H1 (cell line): ENCODE results near the gene MBNL1. TPM values are rescaled to one million over a fixed set of nuclear protein-coding genes. Genes with fewer than 3 reads are reported as not detected.

ENCODE experiments used
- CEBPB ChIP-seq: IDR thresholded peaks from 2 replicates; pipeline ENCODE4 v1.6.1; 2012; ENCODE audit warnings: low read depth, low read length
- EZH2 ChIP-seq: fragments of 200-600 bp; sonication (generic); IDR thresholded peaks from 2 replicates; pipeline ENCODE4 v1.7.1; 2012; ENCODE audit warnings: low read depth, mild to moderate bottlenecking, moderate library complexity, low read length, inconsistent platforms; ENCODE audit not compliant: severe bottlenecking
- JUND ChIP-seq: IDR thresholded peaks from 2 replicates; pipeline ENCODE4 v1.6.1; 2011; ENCODE audit warnings: mild to moderate bottlenecking, improper control_type of control experiment, low read length
- NANOG ChIP-seq: IDR thresholded peaks from 2 replicates; pipeline ENCODE4 v1.6.1; 2011; ENCODE audit warnings: low read length, low read depth, mild to moderate bottlenecking, inconsistent platforms; ENCODE audit not compliant: insufficient read depth, poor library complexity, severe bottlenecking
- RAD21 ChIP-seq, 2 experiments: IDR thresholded peaks in 1 of 2; conservative IDR thresholded peaks in 1 of 2; 2 replicates each; pipeline ENCODE4 v1.6.1; 2011; ENCODE audit warnings: low read depth in 2 of 2, low read length in 2 of 2, improper control_type of control experiment in 1 of 2, inconsistent platforms in 1 of 2, mild to moderate bottlenecking in 1 of 2, moderate library complexity in 1 of 2
- SIN3A ChIP-seq, 2 experiments: IDR thresholded peaks in 1 of 2; conservative IDR thresholded peaks in 1 of 2; 2 replicates each; pipeline ENCODE4 v1.6.1; 2011 to 2012; ENCODE audit warnings: low read length in 2 of 2, improper control_type of control experiment in 1 of 2, low read depth in 1 of 2, mild to moderate bottlenecking in 1 of 2
- SP1 ChIP-seq: IDR thresholded peaks from 2 replicates; pipeline ENCODE4 v1.6.1; 2011; ENCODE audit warnings: low read depth, low read length
- TBP ChIP-seq: IDR thresholded peaks from 2 replicates; pipeline ENCODE4 v1.6.1; 2011; ENCODE audit warnings: low read depth, low read length, improper control_type of control experiment
- TEAD4 ChIP-seq: IDR thresholded peaks from 2 replicates; pipeline ENCODE4 v1.6.1; 2012; ENCODE audit warnings: low read depth, low read length, inconsistent platforms, mixed read lengths
- polyA plus RNA-seq, 7 experiments: library from polyadenylated mRNA; depleted of rRNA in 3 of 7; stranded (reverse) in 5 of 7; unstranded in 2 of 7; fragments of >200 nt in 5 of 7; fragments of 200-250 nt in 2 of 7; gene quantifications; 1 replicate in 5 of 7; 2 replicates in 1 of 7; 4 replicates in 1 of 7; pipeline versions ENCODE4 v1.2.1 to v1.2.3, GENCODE V29; 2011 to 2013; ENCODE audit warnings: missing spikeins in 2 of 7, mixed read lengths in 2 of 7
- total RNA-seq: library from RNA; stranded (reverse); fragmentation: NEBNext Ultra II Directional; extraction: Animal tissue kit (Norgen Biotek cat#: 25700); gene quantifications from 2 replicates; pipeline ENCODE4 v1.2.1, GENCODE V29; 2021
- TF ChIP-seq, protein P1 (sequence below): fragments of 300-600 bp; sonication (generic); IDR thresholded peaks from 2 replicates; pipeline ENCODE4 v1.7.1; 2012; ENCODE audit warnings: low read length, moderate library complexity, mild to moderate bottlenecking, inconsistent platforms; ENCODE audit not compliant: insufficient replicate concordance
- TF ChIP-seq, protein P2 (sequence below): IDR thresholded peaks from 2 replicates; pipeline ENCODE4 v1.6.1; 2011; ENCODE audit warnings: low read depth, mild to moderate bottlenecking, low read length; ENCODE audit not compliant: insufficient read depth

The MBNL1 gene
- total and polyA plus RNA-seq, 2 of the 8 experiments (the other 6 are each of a cell fraction or from before 2014, with no cell fraction given): 5.0 to 16.4 TPM

DNA sequence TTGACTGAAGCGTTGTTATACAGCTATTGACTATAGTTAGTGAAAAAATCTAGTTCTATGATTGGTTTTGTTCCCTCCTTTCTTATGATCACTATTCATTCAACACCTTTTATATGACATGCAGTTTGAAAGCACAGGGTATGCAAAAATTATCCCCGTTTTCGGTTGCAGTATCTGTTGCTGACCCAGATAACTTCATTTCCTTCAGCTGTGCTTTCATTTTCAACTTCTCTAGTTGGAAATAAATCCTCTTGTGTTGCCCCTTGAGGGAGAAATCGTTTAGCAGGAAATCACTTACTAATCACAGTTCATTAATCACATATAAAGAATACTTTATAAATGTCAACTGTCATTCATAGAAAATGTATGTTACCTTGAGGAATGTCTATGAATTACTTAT is 55.1 kb downstream of the MBNL1 start (continued):
- TF ChIP-seq, protein P1, sequence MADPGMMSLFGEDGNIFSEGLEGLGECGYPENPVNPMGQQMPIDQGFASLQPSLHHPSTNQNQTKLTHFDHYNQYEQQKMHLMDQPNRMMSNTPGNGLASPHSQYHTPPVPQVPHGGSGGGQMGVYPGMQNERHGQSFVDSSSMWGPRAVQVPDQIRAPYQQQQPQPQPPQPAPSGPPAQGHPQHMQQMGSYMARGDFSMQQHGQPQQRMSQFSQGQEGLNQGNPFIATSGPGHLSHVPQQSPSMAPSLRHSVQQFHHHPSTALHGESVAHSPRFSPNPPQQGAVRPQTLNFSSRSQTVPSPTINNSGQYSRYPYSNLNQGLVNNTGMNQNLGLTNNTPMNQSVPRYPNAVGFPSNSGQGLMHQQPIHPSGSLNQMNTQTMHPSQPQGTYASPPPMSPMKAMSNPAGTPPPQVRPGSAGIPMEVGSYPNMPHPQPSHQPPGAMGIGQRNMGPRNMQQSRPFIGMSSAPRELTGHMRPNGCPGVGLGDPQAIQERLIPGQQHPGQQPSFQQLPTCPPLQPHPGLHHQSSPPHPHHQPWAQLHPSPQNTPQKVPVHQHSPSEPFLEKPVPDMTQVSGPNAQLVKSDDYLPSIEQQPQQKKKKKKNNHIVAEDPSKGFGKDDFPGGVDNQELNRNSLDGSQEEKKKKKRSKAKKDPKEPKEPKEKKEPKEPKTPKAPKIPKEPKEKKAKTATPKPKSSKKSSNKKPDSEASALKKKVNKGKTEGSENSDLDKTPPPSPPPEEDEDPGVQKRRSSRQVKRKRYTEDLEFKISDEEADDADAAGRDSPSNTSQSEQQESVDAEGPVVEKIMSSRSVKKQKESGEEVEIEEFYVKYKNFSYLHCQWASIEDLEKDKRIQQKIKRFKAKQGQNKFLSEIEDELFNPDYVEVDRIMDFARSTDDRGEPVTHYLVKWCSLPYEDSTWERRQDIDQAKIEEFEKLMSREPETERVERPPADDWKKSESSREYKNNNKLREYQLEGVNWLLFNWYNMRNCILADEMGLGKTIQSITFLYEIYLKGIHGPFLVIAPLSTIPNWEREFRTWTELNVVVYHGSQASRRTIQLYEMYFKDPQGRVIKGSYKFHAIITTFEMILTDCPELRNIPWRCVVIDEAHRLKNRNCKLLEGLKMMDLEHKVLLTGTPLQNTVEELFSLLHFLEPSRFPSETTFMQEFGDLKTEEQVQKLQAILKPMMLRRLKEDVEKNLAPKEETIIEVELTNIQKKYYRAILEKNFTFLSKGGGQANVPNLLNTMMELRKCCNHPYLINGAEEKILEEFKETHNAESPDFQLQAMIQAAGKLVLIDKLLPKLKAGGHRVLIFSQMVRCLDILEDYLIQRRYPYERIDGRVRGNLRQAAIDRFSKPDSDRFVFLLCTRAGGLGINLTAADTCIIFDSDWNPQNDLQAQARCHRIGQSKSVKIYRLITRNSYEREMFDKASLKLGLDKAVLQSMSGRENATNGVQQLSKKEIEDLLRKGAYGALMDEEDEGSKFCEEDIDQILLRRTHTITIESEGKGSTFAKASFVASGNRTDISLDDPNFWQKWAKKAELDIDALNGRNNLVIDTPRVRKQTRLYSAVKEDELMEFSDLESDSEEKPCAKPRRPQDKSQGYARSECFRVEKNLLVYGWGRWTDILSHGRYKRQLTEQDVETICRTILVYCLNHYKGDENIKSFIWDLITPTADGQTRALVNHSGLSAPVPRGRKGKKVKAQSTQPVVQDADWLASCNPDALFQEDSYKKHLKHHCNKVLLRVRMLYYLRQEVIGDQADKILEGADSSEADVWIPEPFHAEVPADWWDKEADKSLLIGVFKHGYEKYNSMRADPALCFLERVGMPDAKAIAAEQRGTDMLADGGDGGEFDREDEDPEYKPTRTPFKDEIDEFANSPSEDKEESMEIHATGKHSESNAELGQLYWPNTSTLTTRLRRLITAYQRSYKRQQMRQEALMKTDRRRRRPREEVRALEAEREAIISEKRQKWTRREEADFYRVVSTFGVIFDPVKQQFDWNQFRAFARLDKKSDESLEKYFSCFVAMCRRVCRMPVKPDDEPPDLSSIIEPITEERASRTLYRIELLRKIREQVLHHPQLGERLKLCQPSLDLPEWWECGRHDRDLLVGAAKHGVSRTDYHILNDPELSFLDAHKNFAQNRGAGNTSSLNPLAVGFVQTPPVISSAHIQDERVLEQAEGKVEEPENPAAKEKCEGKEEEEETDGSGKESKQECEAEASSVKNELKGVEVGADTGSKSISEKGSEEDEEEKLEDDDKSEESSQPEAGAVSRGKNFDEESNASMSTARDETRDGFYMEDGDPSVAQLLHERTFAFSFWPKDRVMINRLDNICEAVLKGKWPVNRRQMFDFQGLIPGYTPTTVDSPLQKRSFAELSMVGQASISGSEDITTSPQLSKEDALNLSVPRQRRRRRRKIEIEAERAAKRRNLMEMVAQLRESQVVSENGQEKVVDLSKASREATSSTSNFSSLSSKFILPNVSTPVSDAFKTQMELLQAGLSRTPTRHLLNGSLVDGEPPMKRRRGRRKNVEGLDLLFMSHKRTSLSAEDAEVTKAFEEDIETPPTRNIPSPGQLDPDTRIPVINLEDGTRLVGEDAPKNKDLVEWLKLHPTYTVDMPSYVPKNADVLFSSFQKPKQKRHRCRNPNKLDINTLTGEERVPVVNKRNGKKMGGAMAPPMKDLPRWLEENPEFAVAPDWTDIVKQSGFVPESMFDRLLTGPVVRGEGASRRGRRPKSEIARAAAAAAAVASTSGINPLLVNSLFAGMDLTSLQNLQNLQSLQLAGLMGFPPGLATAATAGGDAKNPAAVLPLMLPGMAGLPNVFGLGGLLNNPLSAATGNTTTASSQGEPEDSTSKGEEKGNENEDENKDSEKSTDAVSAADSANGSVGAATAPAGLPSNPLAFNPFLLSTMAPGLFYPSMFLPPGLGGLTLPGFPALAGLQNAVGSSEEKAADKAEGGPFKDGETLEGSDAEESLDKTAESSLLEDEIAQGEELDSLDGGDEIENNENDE: no peak
- TF ChIP-seq TEAD4 (no peak), SP1 (no peak), TBP (no peak), NANOG (no peak), JUND (no peak), CEBPB (no peak), RAD21 (IDR thresholded peaks at IDR 0.05 in 1 of 2, conservative IDR thresholded peaks at IDR 0.05 in 1 of 2; ENCODE audit: low read depth in 2 of 2, low read length in 2 of 2) (no peak), SIN3A (conservative IDR thresholded peaks at IDR 0.05 in 1 of 2, IDR thresholded peaks at IDR 0.05 in 1 of 2; ENCODE audit: low read depth in 1 of 2, low read length in 2 of 2) (no peak), EZH2 (no peak)
- TF ChIP-seq, protein P2, sequence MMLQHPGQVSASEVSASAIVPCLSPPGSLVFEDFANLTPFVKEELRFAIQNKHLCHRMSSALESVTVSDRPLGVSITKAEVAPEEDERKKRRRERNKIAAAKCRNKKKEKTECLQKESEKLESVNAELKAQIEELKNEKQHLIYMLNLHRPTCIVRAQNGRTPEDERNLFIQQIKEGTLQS: no peak
